ENCODE data around the gene SORCS1.

DNA sequence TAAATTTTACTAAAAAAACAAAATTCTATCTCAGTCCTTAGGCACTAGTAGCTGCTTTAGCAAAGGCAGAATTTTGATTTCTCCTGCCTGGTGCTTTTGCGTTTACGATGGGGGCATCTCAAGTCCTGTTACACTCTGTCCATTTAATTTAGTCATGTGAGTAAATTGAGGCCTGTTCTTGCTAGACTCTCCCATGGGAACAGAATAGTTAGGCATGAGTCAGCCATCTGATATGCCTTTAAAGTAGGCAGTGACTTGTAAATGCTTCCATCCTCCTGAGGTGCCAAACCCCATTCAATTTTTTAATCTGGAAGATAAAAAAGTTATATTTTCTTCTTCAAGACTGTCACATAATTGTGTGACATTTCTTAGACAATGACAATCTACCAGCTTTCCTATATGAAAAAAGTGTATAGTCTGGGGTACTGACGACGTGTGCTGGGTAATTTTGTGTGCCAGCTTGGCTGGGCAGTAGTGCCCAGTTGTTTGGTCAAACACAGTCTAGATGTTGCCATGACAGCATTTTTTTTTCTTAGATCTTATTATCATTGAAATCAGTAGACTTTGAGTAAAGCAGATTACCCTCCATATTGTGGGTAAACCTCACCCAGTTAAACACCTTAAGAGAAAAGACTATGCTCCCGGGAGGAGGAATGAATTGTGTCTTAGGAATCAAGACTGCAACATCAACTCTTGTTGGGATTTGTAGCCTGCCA lies 603.4 kb downstream of the SORCS1 start:
- TF ChIP-seq, protein P1, sequence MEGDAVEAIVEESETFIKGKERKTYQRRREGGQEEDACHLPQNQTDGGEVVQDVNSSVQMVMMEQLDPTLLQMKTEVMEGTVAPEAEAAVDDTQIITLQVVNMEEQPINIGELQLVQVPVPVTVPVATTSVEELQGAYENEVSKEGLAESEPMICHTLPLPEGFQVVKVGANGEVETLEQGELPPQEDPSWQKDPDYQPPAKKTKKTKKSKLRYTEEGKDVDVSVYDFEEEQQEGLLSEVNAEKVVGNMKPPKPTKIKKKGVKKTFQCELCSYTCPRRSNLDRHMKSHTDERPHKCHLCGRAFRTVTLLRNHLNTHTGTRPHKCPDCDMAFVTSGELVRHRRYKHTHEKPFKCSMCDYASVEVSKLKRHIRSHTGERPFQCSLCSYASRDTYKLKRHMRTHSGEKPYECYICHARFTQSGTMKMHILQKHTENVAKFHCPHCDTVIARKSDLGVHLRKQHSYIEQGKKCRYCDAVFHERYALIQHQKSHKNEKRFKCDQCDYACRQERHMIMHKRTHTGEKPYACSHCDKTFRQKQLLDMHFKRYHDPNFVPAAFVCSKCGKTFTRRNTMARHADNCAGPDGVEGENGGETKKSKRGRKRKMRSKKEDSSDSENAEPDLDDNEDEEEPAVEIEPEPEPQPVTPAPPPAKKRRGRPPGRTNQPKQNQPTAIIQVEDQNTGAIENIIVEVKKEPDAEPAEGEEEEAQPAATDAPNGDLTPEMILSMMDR (conservative IDR thresholded peaks at IDR 0.05; ENCODE audit: low read depth in 2 of 2): no peak
- TF ChIP-seq POLR2AphosphoS5 (IDR thresholded peaks at IDR 0.05; ENCODE audit: low read depth) (no peak), JUNB (IDR thresholded peaks at IDR 0.05; ENCODE audit: unreplicated experiment) (no peak), EZH2 (IDR thresholded peaks at IDR 0.05; ENCODE audit: low read depth, unreplicated experiment) (no peak), EZH2phosphoT487 (IDR thresholded peaks at IDR 0.05; ENCODE audit: unreplicated experiment) (no peak), CREB1 (CRISPR knock-in tag; IDR thresholded peaks at IDR 0.05; ENCODE audit: low read depth) (no peak), STAT1 (IDR thresholded peaks at IDR 0.05; ENCODE audit: unreplicated experiment) (no peak), NANOG (IDR thresholded peaks at IDR 0.05; ENCODE audit: borderline replicate concordance) (no peak)
- TF ChIP-seq, protein P2, sequence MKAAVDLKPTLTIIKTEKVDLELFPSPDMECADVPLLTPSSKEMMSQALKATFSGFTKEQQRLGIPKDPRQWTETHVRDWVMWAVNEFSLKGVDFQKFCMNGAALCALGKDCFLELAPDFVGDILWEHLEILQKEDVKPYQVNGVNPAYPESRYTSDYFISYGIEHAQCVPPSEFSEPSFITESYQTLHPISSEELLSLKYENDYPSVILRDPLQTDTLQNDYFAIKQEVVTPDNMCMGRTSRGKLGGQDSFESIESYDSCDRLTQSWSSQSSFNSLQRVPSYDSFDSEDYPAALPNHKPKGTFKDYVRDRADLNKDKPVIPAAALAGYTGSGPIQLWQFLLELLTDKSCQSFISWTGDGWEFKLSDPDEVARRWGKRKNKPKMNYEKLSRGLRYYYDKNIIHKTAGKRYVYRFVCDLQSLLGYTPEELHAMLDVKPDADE (IDR thresholded peaks at IDR 0.05): no peak
- TF ChIP-seq, protein P3, sequence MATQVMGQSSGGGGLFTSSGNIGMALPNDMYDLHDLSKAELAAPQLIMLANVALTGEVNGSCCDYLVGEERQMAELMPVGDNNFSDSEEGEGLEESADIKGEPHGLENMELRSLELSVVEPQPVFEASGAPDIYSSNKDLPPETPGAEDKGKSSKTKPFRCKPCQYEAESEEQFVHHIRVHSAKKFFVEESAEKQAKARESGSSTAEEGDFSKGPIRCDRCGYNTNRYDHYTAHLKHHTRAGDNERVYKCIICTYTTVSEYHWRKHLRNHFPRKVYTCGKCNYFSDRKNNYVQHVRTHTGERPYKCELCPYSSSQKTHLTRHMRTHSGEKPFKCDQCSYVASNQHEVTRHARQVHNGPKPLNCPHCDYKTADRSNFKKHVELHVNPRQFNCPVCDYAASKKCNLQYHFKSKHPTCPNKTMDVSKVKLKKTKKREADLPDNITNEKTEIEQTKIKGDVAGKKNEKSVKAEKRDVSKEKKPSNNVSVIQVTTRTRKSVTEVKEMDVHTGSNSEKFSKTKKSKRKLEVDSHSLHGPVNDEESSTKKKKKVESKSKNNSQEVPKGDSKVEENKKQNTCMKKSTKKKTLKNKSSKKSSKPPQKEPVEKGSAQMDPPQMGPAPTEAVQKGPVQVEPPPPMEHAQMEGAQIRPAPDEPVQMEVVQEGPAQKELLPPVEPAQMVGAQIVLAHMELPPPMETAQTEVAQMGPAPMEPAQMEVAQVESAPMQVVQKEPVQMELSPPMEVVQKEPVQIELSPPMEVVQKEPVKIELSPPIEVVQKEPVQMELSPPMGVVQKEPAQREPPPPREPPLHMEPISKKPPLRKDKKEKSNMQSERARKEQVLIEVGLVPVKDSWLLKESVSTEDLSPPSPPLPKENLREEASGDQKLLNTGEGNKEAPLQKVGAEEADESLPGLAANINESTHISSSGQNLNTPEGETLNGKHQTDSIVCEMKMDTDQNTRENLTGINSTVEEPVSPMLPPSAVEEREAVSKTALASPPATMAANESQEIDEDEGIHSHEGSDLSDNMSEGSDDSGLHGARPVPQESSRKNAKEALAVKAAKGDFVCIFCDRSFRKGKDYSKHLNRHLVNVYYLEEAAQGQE (IDR thresholded peaks at IDR 0.05; ENCODE audit: unreplicated experiment): no peak
- TF ChIP-seq, protein P4, sequence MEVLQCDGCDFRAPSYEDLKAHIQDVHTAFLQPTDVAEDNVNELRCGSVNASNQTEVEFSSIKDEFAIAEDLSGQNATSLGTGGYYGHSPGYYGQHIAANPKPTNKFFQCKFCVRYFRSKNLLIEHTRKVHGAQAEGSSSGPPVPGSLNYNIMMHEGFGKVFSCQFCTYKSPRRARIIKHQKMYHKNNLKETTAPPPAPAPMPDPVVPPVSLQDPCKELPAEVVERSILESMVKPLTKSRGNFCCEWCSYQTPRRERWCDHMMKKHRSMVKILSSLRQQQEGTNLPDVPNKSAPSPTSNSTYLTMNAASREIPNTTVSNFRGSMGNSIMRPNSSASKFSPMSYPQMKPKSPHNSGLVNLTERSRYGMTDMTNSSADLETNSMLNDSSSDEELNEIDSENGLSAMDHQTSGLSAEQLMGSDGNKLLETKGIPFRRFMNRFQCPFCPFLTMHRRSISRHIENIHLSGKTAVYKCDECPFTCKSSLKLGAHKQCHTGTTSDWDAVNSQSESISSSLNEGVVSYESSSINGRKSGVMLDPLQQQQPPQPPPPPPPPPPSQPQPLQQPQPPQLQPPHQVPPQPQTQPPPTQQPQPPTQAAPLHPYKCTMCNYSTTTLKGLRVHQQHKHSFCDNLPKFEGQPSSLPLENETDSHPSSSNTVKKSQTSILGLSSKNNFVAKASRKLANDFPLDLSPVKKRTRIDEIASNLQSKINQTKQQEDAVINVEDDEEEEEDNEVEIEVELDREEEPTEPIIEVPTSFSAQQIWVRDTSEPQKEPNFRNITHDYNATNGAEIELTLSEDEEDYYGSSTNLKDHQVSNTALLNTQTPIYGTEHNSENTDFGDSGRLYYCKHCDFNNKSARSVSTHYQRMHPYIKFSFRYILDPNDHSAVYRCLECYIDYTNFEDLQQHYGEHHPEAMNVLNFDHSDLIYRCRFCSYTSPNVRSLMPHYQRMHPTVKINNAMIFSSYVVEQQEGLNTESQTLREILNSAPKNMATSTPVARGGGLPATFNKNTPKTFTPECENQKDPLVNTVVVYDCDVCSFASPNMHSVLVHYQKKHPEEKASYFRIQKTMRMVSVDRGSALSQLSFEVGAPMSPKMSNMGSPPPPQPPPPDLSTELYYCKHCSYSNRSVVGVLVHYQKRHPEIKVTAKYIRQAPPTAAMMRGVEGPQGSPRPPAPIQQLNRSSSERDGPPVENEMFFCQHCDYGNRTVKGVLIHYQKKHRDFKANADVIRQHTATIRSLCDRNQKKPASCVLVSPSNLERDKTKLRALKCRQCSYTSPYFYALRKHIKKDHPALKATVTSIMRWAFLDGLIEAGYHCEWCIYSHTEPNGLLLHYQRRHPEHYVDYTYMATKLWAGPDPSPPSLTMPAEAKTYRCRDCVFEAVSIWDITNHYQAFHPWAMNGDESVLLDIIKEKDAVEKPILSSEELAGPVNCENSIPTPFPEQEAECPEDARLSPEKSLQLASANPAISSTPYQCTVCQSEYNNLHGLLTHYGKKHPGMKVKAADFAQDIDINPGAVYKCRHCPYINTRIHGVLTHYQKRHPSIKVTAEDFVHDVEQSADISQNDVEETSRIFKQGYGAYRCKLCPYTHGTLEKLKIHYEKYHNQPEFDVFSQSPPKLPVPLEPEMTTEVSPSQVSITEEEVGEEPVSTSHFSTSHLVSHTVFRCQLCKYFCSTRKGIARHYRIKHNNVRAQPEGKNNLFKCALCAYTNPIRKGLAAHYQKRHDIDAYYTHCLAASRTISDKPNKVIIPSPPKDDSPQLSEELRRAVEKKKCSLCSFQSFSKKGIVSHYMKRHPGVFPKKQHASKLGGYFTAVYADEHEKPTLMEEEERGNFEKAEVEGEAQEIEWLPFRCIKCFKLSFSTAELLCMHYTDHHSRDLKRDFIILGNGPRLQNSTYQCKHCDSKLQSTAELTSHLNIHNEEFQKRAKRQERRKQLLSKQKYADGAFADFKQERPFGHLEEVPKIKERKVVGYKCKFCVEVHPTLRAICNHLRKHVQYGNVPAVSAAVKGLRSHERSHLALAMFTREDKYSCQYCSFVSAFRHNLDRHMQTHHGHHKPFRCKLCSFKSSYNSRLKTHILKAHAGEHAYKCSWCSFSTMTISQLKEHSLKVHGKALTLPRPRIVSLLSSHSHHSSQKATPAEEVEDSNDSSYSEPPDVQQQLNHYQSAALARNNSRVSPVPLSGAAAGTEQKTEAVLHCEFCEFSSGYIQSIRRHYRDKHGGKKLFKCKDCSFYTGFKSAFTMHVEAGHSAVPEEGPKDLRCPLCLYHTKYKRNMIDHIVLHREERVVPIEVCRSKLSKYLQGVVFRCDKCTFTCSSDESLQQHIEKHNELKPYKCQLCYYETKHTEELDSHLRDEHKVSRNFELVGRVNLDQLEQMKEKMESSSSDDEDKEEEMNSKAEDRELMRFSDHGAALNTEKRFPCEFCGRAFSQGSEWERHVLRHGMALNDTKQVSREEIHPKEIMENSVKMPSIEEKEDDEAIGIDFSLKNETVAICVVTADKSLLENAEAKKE (CRISPR knock-in tag; IDR thresholded peaks at IDR 0.05): no peak

Data from GM23338 (cell line).